H1 (cell line): ENCODE measurements around the gene KLHL3. TPM values are rescaled to one million over a fixed set of nuclear protein-coding genes. Genes with fewer than 3 reads are reported as not detected.

ENCODE experiments used
- SIX5 ChIP-seq: IDR thresholded peaks from 2 replicates; pipeline ENCODE4 v1.6.1; 2011; ENCODE audit warnings: mild to moderate bottlenecking, low read depth, low read length
- polyA plus RNA-seq, 7 experiments: library from polyadenylated mRNA; depleted of rRNA in 3 of 7; stranded (reverse) in 5 of 7; unstranded in 2 of 7; fragments of >200 nt in 5 of 7; fragments of 200-250 nt in 2 of 7; gene quantifications; 1 replicate in 5 of 7; 2 replicates in 1 of 7; 4 replicates in 1 of 7; pipeline versions ENCODE4 v1.2.1 to v1.2.3, GENCODE V29; 2011 to 2013; ENCODE audit warnings: missing spikeins in 2 of 7, mixed read lengths in 2 of 7
- total RNA-seq: library from RNA; stranded (reverse); fragmentation: NEBNext Ultra II Directional; extraction: Animal tissue kit (Norgen Biotek cat#: 25700); gene quantifications from 2 replicates; pipeline ENCODE4 v1.2.1, GENCODE V29; 2021
- TF ChIP-seq, protein P1 (sequence below): IDR thresholded peaks from 2 replicates; pipeline ENCODE4 v1.6.1; 2012; ENCODE audit warnings: inconsistent platforms

KLHL3 gene
- total and polyA plus RNA-seq, 2 of the 8 experiments (the other 6 are each of a cell fraction or from before 2014, with no cell fraction given): 7.4 to 13.7 TPM

DNA sequence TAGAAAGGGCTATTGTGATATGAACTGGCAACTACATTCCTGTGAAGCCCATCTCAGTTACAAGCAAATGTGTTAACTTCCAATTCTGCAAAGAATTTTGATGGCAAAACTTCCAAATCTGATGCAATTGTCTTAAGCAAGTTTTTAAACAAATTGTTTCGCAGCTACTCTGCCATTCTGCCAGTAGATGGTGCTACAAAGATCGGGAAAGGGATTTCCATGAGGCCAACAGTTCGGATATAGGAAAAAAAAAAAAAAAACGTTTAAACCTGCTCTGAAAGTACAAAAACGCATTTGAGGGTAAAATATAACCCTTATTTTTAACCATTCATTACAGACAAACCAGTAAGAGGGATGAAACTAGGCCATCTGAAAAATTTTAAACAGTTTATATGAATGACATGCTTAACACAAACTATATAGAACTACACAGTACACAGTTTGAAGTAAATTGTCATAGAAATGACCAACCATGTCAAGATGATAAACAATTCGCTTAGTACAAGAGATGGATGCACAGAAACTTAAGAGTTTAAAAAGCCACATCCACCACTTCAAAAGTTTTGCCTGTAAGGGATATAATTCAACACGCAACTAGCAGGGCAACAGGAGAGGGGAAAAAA, 16.1 kb upstream of the KLHL3 start (continued):
- TF ChIP-seq, protein P1, sequence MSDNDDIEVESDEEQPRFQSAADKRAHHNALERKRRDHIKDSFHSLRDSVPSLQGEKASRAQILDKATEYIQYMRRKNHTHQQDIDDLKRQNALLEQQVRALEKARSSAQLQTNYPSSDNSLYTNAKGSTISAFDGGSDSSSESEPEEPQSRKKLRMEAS: 0 out of 2 replicates have a peak, but pooled peaks have one; percentile 19
- TF ChIP-seq SIX5: no peak
